GM12878 (cell line): ENCODE measurements around the gene CHMP6. TPM values are rescaled to one million over a fixed set of nuclear protein-coding genes. Genes with fewer than 3 reads are reported as not detected.

Experiments used
- ATAC-seq: fragments of 200-7000 bp; cut with Tn5 transposase; 3 replicates; pipeline ENCODE4 v1.9.1; 2020; ENCODE audit warnings: mild to moderate bottlenecking, moderate library complexity
- BruUV-seq: library from RNA; stranded (reverse); fragments of 400-500 nt; replicated peaks from 2 replicates; lab custom pipeline; 2021; lab: Mats Ljungman, UMichigan
- CTCF ChIA-PET: fragments of 300-600 bp; sonication (Branson Sonifier 250); formaldehyde crosslinking; extraction: SDS; loops from one replicate; lab custom pipeline; 2021; ENCODE audit warnings: inconsistent platforms; lab: Yijun Ruan, JAX
- POLR2A ChIA-PET: fragments of 350-600 bp; formaldehyde crosslinking; extraction: SDS; loops from one replicate; lab custom pipeline; 2021; ENCODE audit warnings: inconsistent platforms; lab: Charles Lee
- RAD21 ChIA-PET: fragments of 300-600 bp; sonication (Branson Sonifier 250); formaldehyde crosslinking; loops from one replicate; lab custom pipeline; 2023; ENCODE audit warnings: antibody characterized with exemption; ENCODE audit not compliant: unreplicated experiment; lab: Charles Lee
- SMC1A ChIA-PET: fragments of 300-600 bp; sonication (Branson Sonifier 250); formaldehyde crosslinking; loops from one replicate; lab custom pipeline; 2023; ENCODE audit not compliant: unreplicated experiment, uncharacterized antibody; lab: Charles Lee
- DNase-seq: peaks from one replicate; pipeline ENCODE4 v3.0.0-alpha.2; 2011; ENCODE audit warnings: low read depth, low spot score
- FAIRE-seq: peaks from 3 replicates; lab custom pipeline; 2011; peaks lifted over from hg19 to GRCh38; lab: Jason Lieb, UNC
- H2AFZ ChIP-seq: 2 replicates; pipeline ENCODE4 v1.6.0; 2011; ENCODE audit warnings: low read depth, low read length, control low read depth; ENCODE audit not compliant: control insufficient read depth
- H3K27ac ChIP-seq: 2 replicates; pipeline ENCODE4 v1.5.1; 2011; ENCODE audit warnings: control low read depth; ENCODE audit not compliant: control insufficient read depth, insufficient read depth
- H3K27me3 ChIP-seq, 2 experiments: replicated peaks in 1 of 2; 2 replicates each; pipeline versions ENCODE4 v1.6.0 to v1.6.1; 2011; ENCODE audit warnings: low read length in 1 of 2; ENCODE audit not compliant: control insufficient read depth in 2 of 2, insufficient read depth in 2 of 2
- H3K36me3 ChIP-seq, 2 experiments: 2 replicates each; pipeline ENCODE4 v1.5.1; 2011; ENCODE audit warnings: low read length in 1 of 2; ENCODE audit not compliant: control insufficient read depth in 2 of 2, insufficient read depth in 2 of 2
- H3K4me1 ChIP-seq: 2 replicates; pipeline ENCODE4 v1.6.1; 2011; ENCODE audit warnings: mild to moderate bottlenecking, low read length, moderate library complexity, mixed read lengths; ENCODE audit not compliant: control insufficient read depth, insufficient read depth
- H3K4me2 ChIP-seq: 2 replicates; pipeline ENCODE4 v1.6.0; 2011; ENCODE audit warnings: control low read depth; ENCODE audit not compliant: control insufficient read depth, insufficient read depth
- H3K4me3 ChIP-seq: fragments of 200-600 bp; sonication (generic); 2 replicates; pipeline ENCODE4 v1.5.1; 2016
- H3K79me2 ChIP-seq: 2 replicates; pipeline ENCODE4 v1.6.0; 2011; ENCODE audit warnings: low read length; ENCODE audit not compliant: control insufficient read depth, insufficient read depth
- H3K9ac ChIP-seq: 2 replicates; pipeline ENCODE4 v1.8.0; 2011; ENCODE audit warnings: low read length, control low read depth, mixed read lengths; ENCODE audit not compliant: control insufficient read depth, insufficient read depth
- H3K9me3 ChIP-seq: replicated peaks from 3 replicates; pipeline ENCODE4 v1.5.1; 2011; ENCODE audit warnings: mild to moderate bottlenecking, low read length; ENCODE audit not compliant: control insufficient read depth, insufficient read depth
- H4K20me1 ChIP-seq: 2 replicates; pipeline ENCODE4 v1.6.0; 2011; ENCODE audit not compliant: control insufficient read depth, insufficient read depth
- BMI1 ChIP-seq: fragments of 450-650 bp; IDR thresholded peaks from 2 replicates; pipeline ENCODE4 v1.6.1; 2016; ENCODE audit warnings: mild to moderate bottlenecking, moderate library complexity, borderline replicate concordance
- CHD1 ChIP-seq: IDR thresholded peaks from 2 replicates; pipeline ENCODE4 v1.6.1; 2012; ENCODE audit warnings: low read depth, low read length, improper control_type of control experiment
- CREM ChIP-seq: IDR thresholded peaks from 2 replicates; pipeline ENCODE4 v1.6.1; 2014; ENCODE audit warnings: antibody characterized with exemption, low read depth
- NFIC ChIP-seq: IDR thresholded peaks from 2 replicates; pipeline ENCODE4 v1.6.1; 2012; ENCODE audit warnings: low read depth, mild to moderate bottlenecking, inconsistent platforms, low read length, moderate library complexity
- NFYA ChIP-seq: IDR thresholded peaks from 2 replicates; pipeline ENCODE4 v1.6.1; 2011; ENCODE audit warnings: low read depth, mild to moderate bottlenecking, low read length, improper control_type of control experiment, borderline replicate concordance
- NR2C1 ChIP-seq: fragments of 450-650 bp; IDR thresholded peaks from 2 replicates; pipeline ENCODE4 v1.6.1; 2017; ENCODE audit warnings: antibody characterized with exemption, mild to moderate bottlenecking, moderate library complexity
- POLR2AphosphoS5 ChIP-seq: IDR thresholded peaks from 2 replicates; pipeline ENCODE4 v1.6.1; 2011; ENCODE audit warnings: mild to moderate bottlenecking, low read length, inconsistent platforms
- SMAD1 ChIP-seq: fragments of 450-650 bp; IDR thresholded peaks from 2 replicates; pipeline ENCODE4 v1.6.1; 2018; ENCODE audit warnings: mild to moderate bottlenecking, low read depth; ENCODE audit not compliant: partially characterized antibody
- ZNF207 ChIP-seq: fragments of 450-650 bp; IDR thresholded peaks from 2 replicates; pipeline ENCODE4 v1.6.1; 2014; ENCODE audit warnings: antibody characterized with exemption, mild to moderate bottlenecking, borderline replicate concordance
- WGBS: methylation state at CpG from one replicate; pipeline ENCODE4 v1.1.6; 2016; ENCODE audit warnings: low lambda C conversion rate; ENCODE audit not compliant: insufficient replicate concordance, insufficient coverage; ENCODE audit errors: missing lambda C conversion rate; 5-methylcytosine and 5-hydroxymethylcytosine counted together
- in situ Hi-C: fragments of 300-500 bp; cut with MboI; formaldehyde crosslinking; loops from 9 replicates; pipeline ENCODE4 v1.14.3; 2018; ENCODE audit warnings: mixed read lengths
- intact Hi-C: fragments of 100-400 bp; cut with micrococcal nuclease; formaldehyde crosslinking; loops from one replicate; pipeline ENCODE4 v1.14.2; 2022; ENCODE audit not compliant: unreplicated experiment
- polyA plus RNA-seq, 11 experiments: library from polyadenylated mRNA; depleted of rRNA in 4 of 11; unstranded in 6 of 11; stranded (reverse) in 5 of 11; fragments of >200 nt; fragmentation: Nextera tagmentation in 4 of 11; fragmentation: Illumina TruSeq in 1 of 11; extraction: Ambion mirVana in 4 of 11; extraction: Trizol in 1 of 11; gene quantifications; 1 replicate in 1 of 11; 2 replicates in 10 of 11; pipeline versions ENCODE4 v1.2.1 to v1.2.3, GENCODE V29; 2011 to 2016; ENCODE audit warnings: inconsistent platforms in 2 of 11, missing spikeins in 2 of 11, low read depth in 1 of 11
- total RNA-seq, 4 experiments: library from RNA; depleted of rRNA in 3 of 4; stranded (reverse); fragments of >200 nt in 3 of 4; fragmentation: Illumina TruSeq in 1 of 4; extraction: Trizol in 1 of 4; gene quantifications; 2 replicates each; pipeline versions ENCODE4 v1.2.1 to v1.2.3, GENCODE V29; 2013 to 2021
- TF ChIP-seq, protein P1 (sequence below): IDR thresholded peaks from 2 replicates; pipeline ENCODE4 v1.6.1; 2012; ENCODE audit warnings: low read length, inconsistent platforms
- TF ChIP-seq, protein P2 (sequence below): fragments of 450-650 bp; IDR thresholded peaks from 2 replicates; pipeline ENCODE4 v1.6.1; 2016; ENCODE audit warnings: mild to moderate bottlenecking, moderate library complexity, borderline replicate concordance

CHMP6 gene
- total and polyA plus RNA-seq, 10 of the 15 experiments (the other 5 are each of a cell fraction or from before 2014, with no cell fraction given), result 0.21 to 37.9 (median 14.7) TPM

DNA sequence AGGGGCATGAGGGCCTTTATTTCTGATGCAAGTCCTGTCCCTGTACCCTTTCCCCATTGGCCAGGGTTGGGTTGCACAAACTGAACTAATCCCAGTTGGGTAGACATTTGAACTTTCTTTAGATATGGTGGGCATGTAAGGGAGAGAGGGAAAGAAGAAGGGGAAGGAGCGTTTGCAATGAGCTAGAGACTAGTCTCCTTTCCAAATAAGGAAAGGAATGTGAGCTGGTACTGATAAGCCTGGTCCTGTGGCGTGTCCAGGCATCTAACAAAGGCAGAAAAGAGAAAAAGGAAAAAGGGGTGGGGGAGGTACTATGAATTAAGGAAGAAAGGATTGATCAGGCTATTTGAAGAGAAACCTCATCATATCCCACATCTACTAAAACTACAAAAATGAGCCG, 20.3 kb downstream of the CHMP6 start:
- no peak overlapping the region for H3K27ac ChIP-seq
- ChIA-PET POLR2A (no interaction called here), SMC1A (no interaction called here), CTCF (no interaction called here), RAD21 (no interaction called here)
- no peaks in the 10 kb centered on the region for H3K4me1 ChIP-seq
- peaks cover 0 to 2% of the 10 kb centered on the region in 2 experiments; a peak in 1 of 4 replicates for H3K27me3 ChIP-seq
- H4K20me1 ChIP-seq, result no peaks in the 10 kb centered on the region
- H3K9ac ChIP-seq, result no peak overlapping the region
- no peaks in the 10 kb centered on the region; the same call in 1 of the 3 replicates for H3K9me3 ChIP-seq
- no peak overlapping the region for H2AFZ ChIP-seq
- BruUV-seq, result no TSS peak
- intact Hi-C loops (no loop called here), in situ Hi-C loops (loop anchor here (25.0 kb wide), 1 partner anchor 225 kb away; the partner anchor contains the start of genes NDUFAF8 and TEPSIN)
- FAIRE-seq (no peak), DNase-seq (no peak), ATAC-seq (no peak)
- no peak overlapping the region for H3K4me2 ChIP-seq
- TF ChIP-seq ZNF207 (no peak), POLR2AphosphoS5 (no peak)
- H3K79me2 ChIP-seq, result no peaks in the 10 kb centered on the region
- H3K36me3 ChIP-seq, result no peaks in the 10 kb centered on the region
- 10% methylated on average over 3 of the region's 3 CpGs for WGBS
- no peak overlapping the region for H3K4me3 ChIP-seq

DNA sequence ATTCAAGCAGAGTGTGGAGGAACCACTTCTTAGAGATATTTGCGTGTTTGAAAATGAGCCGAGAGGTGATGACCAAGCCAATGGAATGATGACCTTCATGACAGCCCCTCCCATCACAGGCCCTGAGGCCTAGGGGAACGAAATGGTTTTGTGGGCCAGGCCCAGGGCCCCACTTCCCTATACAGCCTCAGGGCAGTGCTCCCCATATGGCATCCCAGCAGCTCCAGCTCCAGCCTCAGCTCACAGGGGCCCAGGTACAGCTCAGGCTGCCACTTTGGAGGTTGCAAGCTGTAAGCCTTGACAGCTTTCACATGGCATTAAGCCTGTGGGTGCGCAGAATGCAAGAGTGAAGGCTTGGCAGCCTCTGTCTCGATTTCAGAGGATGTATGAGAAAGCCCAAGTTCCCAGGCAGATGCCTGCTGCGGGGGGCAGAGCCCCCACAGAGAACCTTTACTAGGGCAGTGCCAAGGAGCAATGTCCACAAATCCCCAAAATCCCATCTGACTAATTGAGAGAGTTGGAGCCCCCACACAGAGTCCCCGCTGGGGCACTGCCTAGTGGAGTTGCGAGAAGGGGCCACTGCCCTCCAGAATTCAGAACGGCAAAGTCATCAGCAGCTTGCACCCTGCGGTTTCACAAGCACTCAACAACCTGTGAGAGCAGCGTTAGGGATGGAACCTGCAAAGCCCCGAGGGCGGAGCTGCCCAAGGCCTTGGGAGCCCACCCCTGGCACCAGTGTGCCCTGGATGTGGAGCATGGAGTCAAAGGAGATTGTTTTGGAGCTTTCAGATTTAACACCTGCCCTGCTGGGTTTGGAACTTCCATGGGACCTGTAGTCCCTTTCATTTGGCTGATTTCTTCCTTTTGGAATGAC, 21.2 kb downstream of the CHMP6 start:
- Histone ChIP-seq H3K4me3 (no peak overlapping the region), H3K4me2 (no peak overlapping the region), H3K79me2 (no peaks in the 10 kb centered on the region), H4K20me1 (no peaks in the 10 kb centered on the region), H3K9me3 (no peaks in the 10 kb centered on the region; the same call in 1 of the 3 replicates), H3K4me1 (no peaks in the 10 kb centered on the region), H3K36me3 (no peaks in the 10 kb centered on the region), H3K9ac (no peak overlapping the region), H3K27ac (no peak overlapping the region), H2AFZ (no peak overlapping the region), H3K27me3 (peaks cover 0 to 2% of the 10 kb centered on the region in 2 experiments; a peak in 1 of 4 replicates)
- no peak for ATAC-seq
- CTCF ChIA-PET, result no interaction called here
- intact Hi-C loops (no loop called here), in situ Hi-C loops (loop anchor here (25.0 kb wide), 1 partner anchor 224 kb away; the partner anchor contains the start of genes NDUFAF8 and TEPSIN)
- 44% methylated on average over 13 of the region's 13 CpGs for WGBS
- RAD21 ChIA-PET, result no interaction called here
- no peak for FAIRE-seq
- SMC1A ChIA-PET, result no interaction called here
- DNase-seq, result no peak
- POLR2A ChIA-PET, result no interaction called here
- BruUV-seq, result no TSS peak
- TF ChIP-seq NFIC (no peak), NR2C1 (no peak), BMI1 (no peak), SMAD1 (no peak), CREM (no peak), CHD1 (no peak), NFYA (no peak)
- TF ChIP-seq, protein P1, sequence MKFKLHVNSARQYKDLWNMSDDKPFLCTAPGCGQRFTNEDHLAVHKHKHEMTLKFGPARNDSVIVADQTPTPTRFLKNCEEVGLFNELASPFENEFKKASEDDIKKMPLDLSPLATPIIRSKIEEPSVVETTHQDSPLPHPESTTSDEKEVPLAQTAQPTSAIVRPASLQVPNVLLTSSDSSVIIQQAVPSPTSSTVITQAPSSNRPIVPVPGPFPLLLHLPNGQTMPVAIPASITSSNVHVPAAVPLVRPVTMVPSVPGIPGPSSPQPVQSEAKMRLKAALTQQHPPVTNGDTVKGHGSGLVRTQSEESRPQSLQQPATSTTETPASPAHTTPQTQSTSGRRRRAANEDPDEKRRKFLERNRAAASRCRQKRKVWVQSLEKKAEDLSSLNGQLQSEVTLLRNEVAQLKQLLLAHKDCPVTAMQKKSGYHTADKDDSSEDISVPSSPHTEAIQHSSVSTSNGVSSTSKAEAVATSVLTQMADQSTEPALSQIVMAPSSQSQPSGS, result no peak
- TF ChIP-seq, protein P2, sequence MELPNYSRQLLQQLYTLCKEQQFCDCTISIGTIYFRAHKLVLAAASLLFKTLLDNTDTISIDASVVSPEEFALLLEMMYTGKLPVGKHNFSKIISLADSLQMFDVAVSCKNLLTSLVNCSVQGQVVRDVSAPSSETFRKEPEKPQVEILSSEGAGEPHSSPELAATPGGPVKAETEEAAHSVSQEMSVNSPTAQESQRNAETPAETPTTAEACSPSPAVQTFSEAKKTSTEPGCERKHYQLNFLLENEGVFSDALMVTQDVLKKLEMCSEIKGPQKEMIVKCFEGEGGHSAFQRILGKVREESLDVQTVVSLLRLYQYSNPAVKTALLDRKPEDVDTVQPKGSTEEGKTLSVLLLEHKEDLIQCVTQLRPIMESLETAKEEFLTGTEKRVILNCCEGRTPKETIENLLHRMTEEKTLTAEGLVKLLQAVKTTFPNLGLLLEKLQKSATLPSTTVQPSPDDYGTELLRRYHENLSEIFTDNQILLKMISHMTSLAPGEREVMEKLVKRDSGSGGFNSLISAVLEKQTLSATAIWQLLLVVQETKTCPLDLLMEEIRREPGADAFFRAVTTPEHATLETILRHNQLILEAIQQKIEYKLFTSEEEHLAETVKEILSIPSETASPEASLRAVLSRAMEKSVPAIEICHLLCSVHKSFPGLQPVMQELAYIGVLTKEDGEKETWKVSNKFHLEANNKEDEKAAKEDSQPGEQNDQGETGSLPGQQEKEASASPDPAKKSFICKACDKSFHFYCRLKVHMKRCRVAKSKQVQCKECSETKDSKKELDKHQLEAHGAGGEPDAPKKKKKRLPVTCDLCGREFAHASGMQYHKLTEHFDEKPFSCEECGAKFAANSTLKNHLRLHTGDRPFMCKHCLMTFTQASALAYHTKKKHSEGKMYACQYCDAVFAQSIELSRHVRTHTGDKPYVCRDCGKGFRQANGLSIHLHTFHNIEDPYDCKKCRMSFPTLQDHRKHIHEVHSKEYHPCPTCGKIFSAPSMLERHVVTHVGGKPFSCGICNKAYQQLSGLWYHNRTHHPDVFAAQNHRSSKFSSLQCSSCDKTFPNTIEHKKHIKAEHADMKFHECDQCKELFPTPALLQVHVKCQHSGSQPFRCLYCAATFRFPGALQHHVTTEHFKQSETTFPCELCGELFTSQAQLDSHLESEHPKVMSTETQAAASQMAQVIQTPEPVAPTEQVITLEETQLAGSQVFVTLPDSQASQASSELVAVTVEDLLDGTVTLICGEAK, result no peak
